Measurements from ENCODE around the gene CLGN.

GRCh38 chr4:140448830-140449229 is 21.4 kb upstream of the CLGN start:
- TF ChIP-seq CTCF (IDR thresholded peaks at IDR 0.05; ENCODE audit: insufficient read depth, low read length, poor library complexity, severe bottlenecking) (no peak), EZH2phosphoT487 (conservative IDR thresholded peaks at IDR 0.05; ENCODE audit: low read length) (no peak)

Measured in SU-DHL-6 (cell line).